NCI-H1436 (cell line): ENCODE results near the gene CDK14.

Experiments
- DNase-seq: peaks from one replicate; lab custom pipeline; 2025; lab: John Stamatoyannopoulos, UW

The CDK14 gene

GRCh38 chr7:90841759-90842429 lies 245.8 kb downstream of the CDK14 start:
- DNase-seq: no peak

DNA sequence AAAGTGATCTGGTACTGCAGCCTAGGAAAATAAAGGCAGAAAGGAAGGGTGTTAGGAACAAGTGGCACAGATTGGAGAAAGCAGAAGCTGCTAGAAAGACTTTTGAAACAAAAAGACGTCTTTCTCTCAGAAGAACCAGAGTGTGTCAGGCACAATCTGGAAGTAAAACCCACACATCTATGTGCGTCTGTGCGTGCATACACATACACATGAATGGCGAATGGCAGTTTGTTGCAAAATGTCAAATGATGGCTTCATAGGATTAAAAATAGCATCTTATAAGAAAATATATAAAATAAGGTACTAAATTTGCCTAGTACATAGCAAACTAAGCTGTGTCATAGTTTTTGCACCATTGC lies 246.3 kb downstream of the CDK14 start:
- no peak for DNase-seq

GRCh38 chr7:90843472-90843871 lies 247.4 kb downstream of the CDK14 start:
- no peak for DNase-seq

DNA sequence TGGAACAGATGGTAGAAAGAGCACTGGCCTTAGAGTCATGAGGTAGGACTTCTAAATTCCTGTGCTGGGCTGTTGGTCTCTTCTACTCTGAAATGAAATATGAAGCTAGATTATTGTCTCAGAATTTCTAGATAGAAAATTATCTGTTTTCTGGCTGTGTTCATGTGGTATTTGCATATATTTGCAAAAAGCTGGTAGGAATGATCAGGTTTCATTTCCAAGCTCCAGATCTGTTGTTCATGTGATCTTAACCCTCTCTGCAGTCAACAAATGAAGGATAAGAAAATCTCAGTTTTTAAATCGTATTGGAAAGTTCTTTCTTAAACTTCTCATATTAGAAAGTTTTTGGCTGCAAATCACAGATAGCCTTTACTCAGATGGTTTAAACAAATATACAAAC lies 248.3 kb downstream of the CDK14 start:
- no peak for DNase-seq

DNA sequence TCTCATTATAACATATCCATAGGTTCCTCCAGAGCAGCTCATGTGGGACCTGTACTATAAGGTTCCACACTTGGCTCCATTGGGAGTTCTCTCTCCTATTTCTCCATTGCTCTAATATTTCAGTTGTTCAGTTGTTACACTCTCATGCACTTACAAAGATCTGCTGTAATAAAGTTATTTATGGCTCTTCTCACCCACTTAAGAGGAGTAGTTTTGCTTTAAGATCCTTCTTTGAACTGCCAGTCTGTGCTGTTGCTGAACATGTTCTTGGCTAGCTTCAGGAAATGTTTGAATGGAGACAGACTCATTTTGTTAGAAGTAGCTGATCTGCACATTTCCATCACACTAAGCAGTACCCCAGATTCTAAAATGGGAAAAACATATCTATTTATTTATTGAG lies 250.1 kb downstream of the CDK14 start:
- no peak for DNase-seq

- DNase-seq: no peak
Measured at GRCh38 chr7:90850066-90850465, 253.9 kb downstream of the CDK14 start.

GRCh38 chr7:90850471-90850870 lies 254.3 kb downstream of the CDK14 start:
- no peak for DNase-seq

DNA sequence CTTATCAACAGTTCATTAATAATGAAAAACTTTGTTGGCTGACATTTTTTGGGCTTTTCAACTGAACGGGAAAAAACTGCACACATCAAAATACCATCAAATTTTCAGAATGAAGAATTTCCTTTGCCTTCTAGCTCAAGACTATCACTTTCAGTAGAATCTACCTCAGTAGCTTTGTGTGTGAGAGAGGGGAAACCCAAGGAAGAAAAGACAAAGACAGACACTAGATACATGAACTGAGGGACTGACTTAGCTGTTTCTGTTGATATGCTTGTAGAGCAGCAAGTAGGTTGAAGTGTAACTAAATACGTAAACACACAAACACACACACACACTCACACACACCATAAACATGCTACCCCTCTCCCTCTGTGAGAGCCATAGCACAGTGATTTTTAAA lies 257.1 kb downstream of the CDK14 start:
- DNase-seq: no peak

DNA sequence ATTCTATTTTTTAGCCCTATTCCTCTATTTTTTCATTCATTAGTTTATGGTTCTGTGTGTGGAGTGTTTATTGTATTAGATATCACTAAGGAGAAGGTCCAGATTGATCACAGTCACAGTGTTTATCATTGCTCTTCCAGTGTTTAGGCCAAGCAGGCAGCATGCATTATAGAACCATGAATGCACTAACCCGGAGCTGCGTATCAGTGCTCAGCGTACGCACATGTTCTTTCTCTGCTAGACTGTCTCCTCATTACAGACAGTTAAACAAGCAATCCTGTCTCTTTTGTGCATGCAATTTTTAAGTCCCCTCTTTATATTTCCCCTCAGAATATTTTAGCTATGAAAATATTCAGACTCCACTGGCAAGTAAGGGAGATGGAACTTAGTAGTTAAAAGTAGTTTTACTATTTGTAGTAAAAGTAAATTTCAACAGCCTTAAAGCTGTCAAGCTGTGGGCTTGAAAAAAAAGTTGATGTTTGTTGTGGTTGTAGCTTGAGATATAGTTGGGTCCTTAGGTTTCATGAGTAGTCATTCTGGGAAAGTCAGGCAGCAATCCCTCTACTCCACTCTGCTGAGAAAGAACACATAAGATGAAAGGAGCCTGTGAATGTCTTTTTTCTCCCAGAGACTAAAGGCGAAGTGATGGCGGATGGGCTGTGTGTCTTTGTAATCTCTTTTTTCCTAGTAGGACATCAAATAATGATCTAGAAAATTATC lies 260.4 kb downstream of the CDK14 start:
- DNase-seq: no peak

DNA sequence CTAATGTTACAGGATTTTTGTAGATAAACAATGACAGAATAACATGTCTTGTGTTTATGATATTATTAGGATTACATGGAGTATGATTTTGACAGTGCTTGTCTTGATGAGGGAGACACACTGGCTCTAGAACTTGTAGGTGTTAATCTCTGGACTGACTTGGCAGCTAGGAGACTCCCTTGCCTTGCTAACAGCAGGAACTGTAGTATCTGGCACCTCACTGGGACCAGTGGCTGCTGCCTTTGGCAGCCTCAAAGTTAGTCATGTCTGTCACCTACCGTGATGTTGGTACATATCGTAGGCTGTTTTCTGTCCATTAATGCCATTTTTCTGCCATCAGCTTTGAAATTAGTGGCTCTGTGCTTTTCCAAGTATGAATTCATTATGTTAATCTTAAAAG lies 261.5 kb downstream of the CDK14 start:
- DNase-seq: no peak

DNA sequence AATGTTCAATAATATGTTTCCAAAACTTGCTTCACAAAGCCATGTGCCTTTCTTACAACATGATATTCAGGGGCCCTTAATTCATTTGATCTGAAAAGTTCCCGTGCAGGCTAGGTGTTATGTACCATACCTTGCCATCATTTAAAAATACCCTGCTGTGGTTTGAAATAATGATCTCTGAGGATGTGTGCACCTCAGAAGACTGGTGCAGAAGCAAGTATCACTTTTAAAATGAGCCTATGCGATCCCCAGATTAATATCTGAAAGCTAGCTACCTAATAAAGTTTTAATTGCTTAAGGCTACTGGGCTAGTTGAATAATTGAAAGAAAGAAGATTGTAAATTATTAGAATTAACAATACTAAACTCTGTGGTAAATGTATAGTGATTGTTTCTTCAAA lies 262.4 kb downstream of the CDK14 start:
- no peak for DNase-seq

- DNase-seq: no peak
Measured at GRCh38 chr7:90859521-90859920, 263.4 kb downstream of the CDK14 start.

- no peak for DNase-seq
Measured at GRCh38 chr7:90864088-90864487, 268.0 kb downstream of the CDK14 start.

GRCh38 chr7:90869335-90869734 lies 273.2 kb downstream of the CDK14 start:
- no peak for DNase-seq

- no peak for DNase-seq
Measured at GRCh38 chr7:90876701-90877100, 280.6 kb downstream of the CDK14 start.

- DNase-seq: no peak
Measured at GRCh38 chr7:90877201-90877600, 281.1 kb downstream of the CDK14 start.

DNA sequence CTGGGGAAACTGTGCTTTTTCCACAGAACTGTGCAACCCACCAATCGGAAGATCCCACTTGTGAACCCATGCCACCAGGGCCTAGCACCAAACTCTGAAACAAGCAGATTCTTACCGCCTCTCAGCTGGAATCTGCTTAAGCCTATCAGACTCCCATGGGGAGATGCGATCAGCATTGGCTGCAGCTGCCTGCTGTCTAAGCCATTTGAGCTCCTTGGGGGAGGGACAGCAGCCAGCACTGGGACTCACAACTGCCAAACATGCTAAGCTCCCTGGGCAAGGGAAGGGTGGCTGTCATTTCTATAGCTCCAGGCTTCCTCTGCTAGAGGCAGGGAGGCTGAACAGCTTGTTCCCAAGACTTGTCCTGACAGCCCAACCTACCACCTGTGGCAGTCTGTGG lies 283.8 kb downstream of the CDK14 start:
- no peak for DNase-seq

DNA sequence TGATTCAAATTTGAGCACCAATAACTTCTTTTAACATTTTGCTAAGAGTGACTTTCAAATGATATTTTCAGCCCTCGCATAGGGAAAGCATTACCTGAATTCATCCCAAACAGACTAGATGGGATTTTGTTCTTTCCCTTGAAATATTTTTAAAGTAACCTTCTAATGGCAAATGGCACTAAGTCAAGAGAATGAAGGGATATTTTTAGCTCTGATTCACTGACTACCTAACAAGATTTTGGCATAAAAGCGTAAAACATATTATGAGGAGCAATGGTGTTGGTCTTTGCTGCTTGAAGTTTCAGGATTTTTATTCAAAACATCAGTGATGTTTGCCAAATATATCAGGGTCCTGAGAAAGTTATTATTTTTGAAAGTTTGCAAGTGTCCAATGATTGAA lies 290.3 kb downstream of the CDK14 start:
- DNase-seq: no peak

- DNase-seq: no peak
Measured at GRCh38 chr7:90889210-90889609, 293.1 kb downstream of the CDK14 start.

DNA sequence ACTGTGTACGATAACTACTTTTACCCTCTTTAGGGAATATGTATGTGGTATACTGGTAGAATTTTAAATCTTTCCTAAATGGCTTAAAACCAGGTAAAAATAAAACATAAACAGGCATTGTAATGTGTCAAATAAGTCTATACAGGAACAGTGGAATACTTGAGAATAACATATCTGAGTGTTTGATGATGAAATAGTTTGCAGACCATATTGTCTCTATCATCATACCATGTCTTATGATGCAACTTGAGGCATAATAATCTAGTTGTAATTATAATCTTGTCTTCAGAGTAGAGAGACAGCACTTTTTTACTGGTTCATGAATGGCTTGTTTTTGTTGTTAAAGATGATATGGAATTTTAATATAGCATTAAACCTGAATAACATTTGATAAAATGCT lies 293.5 kb downstream of the CDK14 start:
- DNase-seq: no peak

GRCh38 chr7:90891529-90891928 lies 295.4 kb downstream of the CDK14 start:
- no peak for DNase-seq

- DNase-seq: no peak
Measured at GRCh38 chr7:90892213-90892612, 296.1 kb downstream of the CDK14 start.

GRCh38 chr7:90894122-90894521 lies 298.0 kb downstream of the CDK14 start:
- DNase-seq: no peak

- DNase-seq: no peak
Measured at GRCh38 chr7:90896458-90896857, 300.3 kb downstream of the CDK14 start.
